NCI-H2196 (cell line): ENCODE data around the gene IL24.
"Not testable (repeated sequence)": the region's sequence is repeated elsewhere in the genome, so short reads cannot be mapped to it uniquely, and the experiment has no call there.

Experiments
- DNase-seq: peaks from one replicate; lab custom pipeline; 2025; ENCODE audit not compliant: unreplicated experiment; lab: John Stamatoyannopoulos, UW

IL24 gene

GRCh38 chr1:206923961-206924557 lies 26.8 kb downstream of the IL24 start:
- DNase-seq: not testable (repeated sequence)

- DNase-seq: no peak
Observed at GRCh38 chr1:206924592-206925105, 27.4 kb downstream of the IL24 start.

- DNase-seq: no peak
Observed at GRCh38 chr1:206925106-206925736, 28.0 kb downstream of the IL24 start.

GRCh38 chr1:206926286-206926685 lies 29.0 kb downstream of the IL24 start:
- DNase-seq: no peak

- DNase-seq: no peak
Observed at GRCh38 chr1:206929524-206929923, 32.3 kb downstream of the IL24 start.

GRCh38 chr1:206930210-206930798 lies 33.1 kb downstream of the IL24 start:
- DNase-seq: no peak

- DNase-seq: no peak
Observed at GRCh38 chr1:206931709-206932108, 34.5 kb downstream of the IL24 start.

- DNase-seq: no peak
Observed at GRCh38 chr1:206932177-206932576, 34.9 kb downstream of the IL24 start.

- peak; percentile 27 for DNase-seq
Observed at GRCh38 chr1:206933333-206933945, 36.2 kb downstream of the IL24 start.

- no peak for DNase-seq
Observed at GRCh38 chr1:206935491-206936067, 38.3 kb downstream of the IL24 start.

- no peak for DNase-seq
Observed at GRCh38 chr1:206937425-206937824, 40.2 kb downstream of the IL24 start.

- DNase-seq: no peak
Observed at GRCh38 chr1:206939131-206939530, 41.9 kb downstream of the IL24 start.

GRCh38 chr1:206939841-206940587 lies 42.8 kb downstream of the IL24 start:
- no peak for DNase-seq

- DNase-seq: no peak
Observed at GRCh38 chr1:206940588-206940936, 43.3 kb downstream of the IL24 start.

- peak; percentile 18 for DNase-seq
Observed at GRCh38 chr1:206941766-206942418, 44.6 kb downstream of the IL24 start.

GRCh38 chr1:206944703-206945102 lies 47.5 kb downstream of the IL24 start:
- no peak for DNase-seq

GRCh38 chr1:206945779-206946178 lies 48.5 kb downstream of the IL24 start:
- DNase-seq: no peak

- DNase-seq: no peak
Observed at GRCh38 chr1:206946261-206946660, 49.0 kb downstream of the IL24 start, which contains the start of gene PIGR. TSS of gene PIGR (minus strand) at chr1:206946466. CDS start at chr1:206940531, 5,935 bp downstream.

- DNase-seq: no peak
Observed at GRCh38 chr1:206947255-206947654, 50.0 kb downstream of the IL24 start.

- DNase-seq: no peak
Observed at GRCh38 chr1:206949208-206949607, 52.0 kb downstream of the IL24 start.
